G401.6 (cell line): ENCODE data around the gene C1QL2.

Experiments used
- FAIRE-seq: peaks from 2 replicates; lab custom pipeline; 2012; peaks lifted over from hg19 to GRCh38; lab: Jason Lieb, UNC

The C1QL2 gene

DNA sequence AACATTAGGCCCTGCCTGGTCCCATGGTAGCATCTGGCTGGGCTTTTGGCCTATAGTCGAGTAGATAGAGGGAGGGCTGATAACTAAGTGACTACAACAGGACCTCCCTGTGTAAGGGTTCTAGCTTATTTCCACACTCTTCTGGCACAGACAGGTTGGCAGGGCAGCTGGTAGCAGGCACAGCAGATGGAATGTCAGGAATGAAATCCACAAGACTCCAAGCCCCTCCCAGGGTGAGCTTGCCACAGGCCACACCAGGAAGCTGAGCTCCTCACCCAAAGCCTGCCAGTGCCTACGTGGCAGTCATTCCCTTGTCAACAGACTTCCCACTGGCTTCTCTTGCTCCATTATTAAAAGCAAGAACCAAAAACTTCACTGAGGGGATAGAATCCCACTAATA is 20.7 kb upstream of the C1QL2 start:
- no peak for FAIRE-seq

DNA sequence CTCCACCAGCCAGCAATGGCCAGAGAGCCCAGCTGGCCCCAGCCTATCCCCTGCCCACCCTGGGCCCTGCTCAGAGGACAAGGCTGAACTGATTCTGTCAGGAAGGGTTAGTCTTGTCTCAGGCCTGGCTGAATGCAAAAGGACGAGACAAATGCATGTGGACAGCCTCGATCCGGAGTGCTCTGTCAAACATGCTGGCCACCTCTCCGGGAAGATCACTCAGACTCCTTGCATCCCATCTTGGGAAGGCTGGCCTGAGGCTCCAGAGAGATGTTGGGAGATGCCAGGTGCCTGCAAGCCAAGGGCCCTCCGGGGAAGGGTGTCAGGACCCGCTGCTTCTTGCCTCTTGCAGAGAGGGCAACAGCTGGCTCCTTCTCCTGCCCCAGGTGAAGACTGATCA is 20.2 kb upstream of the C1QL2 start:
- no peak for FAIRE-seq

DNA sequence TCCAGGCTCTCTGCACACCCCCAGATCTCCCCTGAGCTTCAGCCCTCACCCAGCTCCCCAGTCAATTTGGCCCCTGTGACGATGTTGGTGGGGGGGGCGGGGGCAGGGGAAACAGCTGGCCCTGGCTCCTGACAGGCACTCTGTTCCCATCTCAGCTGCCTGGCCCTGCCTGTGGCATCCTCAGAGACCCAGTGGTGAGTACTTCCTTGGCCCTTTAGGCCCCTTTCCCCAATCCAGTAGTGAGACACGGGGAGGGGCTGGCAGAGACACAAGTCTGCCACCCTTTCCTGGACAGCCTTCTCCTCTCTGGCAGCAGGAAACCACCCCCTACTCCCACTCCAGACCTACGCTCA is 19.3 kb upstream of the C1QL2 start:
- no peak for FAIRE-seq

DNA sequence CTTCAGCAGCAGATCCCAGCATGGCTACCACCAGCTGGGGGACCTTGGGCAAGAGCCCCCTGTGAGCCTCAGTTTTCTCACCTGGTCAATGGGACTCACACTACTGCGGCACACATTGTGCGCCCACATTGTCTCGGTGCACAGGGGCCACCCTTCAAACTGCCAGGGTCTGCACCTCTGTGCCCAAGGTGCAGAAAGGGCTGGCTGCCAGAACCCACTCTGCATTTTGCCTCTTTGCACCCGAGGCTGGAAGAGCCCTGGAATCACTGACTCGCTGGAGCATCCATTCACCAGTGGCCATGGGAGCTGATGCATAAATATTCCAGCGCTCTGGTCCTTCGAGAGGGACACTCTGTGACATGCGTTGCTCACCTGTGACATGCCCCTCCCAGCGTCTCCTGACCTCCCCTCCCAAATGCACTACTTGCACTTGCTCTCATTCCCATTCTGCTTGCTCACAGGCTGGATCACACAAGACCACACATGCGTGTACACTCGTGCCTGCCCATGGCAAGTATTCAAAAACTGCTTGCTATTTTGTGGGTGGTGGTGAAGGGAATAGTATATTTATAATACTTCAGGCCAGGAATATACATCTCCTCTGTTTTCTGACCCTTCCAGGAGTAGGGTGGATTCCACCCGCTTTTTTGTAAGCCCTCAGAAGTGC is 18.8 kb upstream of the C1QL2 start:
- no peak for FAIRE-seq

DNA sequence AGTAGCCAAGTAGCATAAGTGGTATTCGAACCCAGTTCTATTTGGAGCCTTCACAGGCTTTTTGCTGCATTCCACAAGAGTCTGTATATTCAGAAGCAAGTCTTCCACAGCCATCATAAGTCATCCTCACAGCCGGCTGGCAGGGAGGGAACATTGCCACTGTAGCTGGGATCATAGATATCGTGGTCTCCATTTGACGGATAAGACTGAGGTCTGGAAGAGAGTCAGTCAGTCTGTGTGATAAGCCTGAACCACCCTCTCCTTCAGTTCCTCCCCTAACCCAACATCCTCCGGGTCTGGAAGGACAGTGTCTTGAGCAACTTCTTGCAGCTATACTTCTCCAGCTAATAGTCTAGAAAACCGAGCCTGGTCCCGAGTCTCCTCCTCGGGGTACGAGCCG is 17.0 kb upstream of the C1QL2 start:
- no peak for FAIRE-seq

DNA sequence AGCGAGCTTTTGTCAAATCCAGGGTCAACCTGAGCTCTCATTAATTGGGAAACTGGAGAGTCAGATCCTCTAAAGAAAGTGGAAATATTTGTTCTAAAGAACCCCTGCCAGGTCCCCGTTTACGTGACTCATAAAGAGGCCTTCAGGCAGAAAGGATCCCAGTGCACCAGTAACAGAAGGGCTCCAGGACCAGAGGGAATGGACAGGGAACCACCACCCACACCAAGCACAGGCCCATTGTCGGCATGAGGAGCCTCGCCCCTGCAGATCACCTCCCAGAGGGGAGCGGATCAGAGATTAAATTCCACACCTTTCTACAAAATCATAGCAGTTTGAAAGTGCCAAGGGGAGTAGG is 16.4 kb upstream of the C1QL2 start:
- FAIRE-seq: no peak

DNA sequence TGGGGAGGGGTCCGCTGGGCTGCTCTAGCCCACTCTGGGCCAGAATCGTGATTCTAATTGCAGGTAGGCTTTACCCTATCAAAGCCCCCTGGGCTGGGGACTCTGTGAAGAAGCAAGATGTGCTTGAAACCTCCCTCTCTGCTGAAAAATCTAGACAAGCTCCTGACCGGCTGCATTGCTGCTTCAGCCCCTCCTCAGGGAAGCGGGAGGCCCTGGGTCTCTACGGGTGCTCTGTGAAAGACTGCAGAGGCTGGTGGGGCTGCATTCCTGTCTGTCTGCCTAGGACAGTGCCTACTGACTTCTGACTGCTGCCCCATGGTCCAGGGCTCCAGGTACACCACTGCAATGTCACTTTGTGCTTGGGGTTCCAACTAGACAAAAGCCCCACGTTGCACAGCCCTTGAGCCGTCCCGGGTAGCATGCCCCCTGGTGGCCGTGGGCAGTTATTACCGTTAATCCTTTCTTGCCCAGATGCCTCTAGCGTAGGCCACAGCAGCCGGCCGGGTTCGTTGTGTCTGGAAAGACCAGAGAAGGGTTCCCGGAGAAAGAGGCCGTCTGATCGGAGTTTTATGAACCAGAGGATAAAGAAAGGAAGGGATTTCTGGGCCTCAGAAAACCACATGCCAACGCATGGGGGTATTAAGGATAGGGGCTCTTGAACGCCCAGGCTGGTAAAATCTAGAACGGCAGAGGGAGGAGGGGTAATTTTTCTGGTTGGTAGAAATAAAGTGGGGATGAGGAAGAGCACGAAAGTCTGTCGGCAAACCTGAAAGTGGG is 15.9 kb upstream of the C1QL2 start:
- FAIRE-seq: no peak

DNA sequence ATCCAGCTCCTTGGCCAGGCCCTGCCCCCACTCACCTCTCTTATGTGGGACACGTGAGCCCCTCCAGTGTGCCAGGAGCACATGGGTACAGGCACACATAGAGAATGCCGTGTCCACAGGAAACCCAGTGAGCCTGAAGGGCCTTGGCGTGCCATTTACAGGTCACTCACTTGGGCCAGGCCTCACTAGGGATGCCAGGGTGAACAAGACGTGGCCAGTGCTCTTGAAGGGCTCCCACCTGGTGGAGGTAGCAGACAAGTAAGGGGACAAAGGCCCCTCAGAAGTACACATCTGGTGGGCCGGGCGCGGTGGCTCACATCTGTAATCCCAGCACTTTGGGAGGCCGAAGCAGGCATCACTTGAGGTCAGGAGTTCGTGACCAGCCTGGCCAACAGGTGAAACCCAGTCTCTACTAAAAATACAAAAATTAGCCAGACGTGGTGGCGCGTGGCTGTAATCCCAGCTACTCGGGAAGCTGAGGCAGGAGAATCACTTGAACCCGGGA is 15.1 kb upstream of the C1QL2 start:
- FAIRE-seq: no peak

DNA sequence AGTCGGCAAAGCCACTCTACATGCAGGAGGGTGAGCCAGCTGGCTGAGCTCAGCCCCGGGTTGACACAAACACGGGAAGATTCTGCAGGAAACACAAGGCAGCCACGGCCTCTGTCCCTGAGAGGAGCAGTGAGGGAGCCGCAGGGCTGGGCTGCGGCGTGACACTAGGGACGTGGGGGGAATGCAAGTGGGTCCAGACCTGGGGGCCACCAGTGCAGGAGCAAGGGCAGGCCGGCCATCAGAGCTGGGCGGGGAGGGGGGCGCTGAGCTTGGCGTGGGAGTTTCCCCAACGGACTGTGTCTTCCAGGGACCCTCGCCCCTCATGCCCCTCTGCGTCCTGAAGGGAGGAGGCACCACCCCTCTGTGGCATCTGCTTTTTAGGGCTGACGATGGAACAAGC is 12.0 kb upstream of the C1QL2 start:
- FAIRE-seq: no peak

DNA sequence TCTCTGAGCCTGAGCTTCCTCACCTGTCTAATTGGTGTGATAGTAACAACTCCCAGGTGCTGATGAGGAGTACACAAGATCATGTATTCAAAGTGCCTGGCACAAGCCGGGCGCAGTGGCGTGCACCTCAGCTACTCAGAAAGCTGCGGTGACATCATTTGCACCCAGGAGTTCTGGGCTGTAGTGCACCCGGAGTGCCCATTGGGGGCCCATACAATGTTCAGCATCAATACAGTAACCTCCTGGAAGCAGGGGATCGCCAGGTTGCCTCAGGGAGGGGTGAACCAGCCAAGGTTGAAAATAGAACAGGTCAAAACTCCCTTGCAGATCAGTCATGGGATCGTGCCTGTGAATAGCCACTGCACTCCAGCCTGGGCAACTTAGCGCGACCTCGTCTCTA is 11.2 kb upstream of the C1QL2 start:
- FAIRE-seq: no peak

DNA sequence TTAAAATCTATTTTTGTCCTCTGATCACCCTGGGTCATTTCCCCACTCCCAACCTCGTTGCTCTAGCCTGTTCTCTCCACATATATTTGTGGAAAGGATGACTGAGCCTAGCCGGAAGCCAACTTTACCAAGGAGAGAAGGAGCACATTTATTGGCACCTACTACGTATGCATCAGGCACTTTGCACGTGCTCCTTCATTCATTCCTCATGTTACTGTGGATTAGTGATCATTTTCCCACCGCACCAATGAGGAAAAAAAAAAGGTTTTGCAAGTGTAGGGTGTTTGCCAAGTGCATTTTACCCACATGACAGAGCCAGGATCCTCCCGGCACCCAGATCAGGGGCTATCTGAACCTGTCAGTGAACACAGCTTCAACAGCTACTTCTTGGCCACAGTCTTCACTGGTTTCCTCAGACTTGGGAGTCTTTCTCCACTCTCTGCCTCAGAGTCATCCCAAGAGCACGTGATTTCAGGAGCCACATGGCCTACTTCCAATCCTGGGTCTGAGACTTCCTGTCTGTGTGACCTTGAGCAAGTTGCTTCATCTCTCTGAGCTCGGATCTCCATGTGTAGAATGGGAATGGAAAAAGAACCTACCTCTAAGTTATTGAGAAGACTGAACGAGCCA is 1.9 kb upstream of the C1QL2 start:
- FAIRE-seq: no peak

DNA sequence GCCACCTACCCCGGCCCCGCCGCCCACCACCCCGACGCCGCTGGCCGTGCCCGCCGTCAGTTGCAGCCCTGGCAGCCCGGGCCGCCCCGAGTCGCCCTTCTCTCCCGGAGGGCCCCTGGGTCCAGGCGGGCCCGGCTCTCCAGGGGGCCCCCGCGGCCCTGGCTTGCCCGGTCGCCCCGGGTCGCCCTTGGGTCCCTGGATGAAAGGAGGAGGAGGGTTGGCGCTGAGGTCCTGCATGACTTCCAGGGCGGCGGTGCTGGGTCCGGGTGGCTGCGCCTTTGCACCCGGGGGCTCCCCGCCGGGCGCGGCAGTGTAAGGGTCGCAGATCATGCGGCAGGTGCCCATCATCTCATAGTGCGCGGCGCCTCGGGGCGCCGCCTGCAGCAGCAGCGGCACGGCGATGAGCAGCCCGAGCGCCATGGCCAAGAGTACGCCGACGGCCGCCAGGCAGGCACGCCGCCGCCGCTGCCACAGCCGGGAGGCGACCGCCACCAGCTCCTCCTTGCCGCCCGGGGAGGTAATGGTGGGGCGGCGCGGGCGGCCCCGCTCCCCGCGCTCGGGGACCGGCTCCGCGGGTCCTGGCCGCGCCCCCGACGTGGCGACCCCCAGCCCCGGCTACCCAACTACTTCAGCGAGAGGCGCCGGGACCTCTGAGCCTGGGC is 570 bp downstream of the C1QL2 start:
- FAIRE-seq: no peak

DNA sequence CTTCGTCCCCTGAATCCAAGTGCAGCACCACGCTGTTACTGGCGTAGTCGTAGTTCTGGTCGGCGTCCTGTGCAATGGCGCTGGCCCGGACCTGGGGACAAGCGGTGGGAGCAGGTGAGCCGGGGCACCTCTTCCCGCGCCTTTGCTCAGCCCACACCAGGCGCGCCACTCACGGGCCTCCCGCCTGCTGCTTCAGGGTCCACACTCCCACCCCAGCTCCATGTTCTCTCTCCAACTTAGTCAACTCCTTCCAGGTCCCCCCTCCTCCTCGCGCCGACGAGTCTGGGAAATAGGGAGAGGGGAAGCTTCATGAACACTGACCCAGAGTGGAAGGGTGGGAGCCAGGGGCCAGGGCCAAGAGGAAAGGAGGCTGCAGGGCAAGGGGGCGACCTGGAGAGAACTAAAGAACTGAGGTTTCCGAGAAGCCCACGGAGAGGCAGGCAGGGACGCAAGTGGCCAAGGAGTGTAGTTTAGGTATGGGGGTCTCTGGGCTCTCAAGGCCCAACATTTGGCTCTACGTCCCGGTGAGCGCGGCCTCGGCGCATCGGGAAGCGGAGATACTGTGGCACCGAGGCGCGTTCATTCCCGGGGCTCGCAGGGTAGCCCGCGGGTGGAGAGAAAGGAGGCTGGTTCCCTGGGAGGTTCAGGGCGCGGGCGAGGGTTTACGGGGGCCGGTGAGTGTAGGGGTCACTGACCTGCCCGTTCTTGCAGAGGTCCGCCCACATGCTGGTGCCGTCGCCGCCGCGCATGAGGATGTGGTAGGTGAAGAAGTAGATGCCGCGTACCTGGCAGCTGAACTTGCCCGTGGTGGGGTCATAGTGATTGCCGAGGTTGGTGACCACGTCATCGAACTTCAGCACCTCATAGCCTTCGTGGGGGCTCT is 1.4 kb downstream of the C1QL2 start:
- FAIRE-seq: no peak

DNA sequence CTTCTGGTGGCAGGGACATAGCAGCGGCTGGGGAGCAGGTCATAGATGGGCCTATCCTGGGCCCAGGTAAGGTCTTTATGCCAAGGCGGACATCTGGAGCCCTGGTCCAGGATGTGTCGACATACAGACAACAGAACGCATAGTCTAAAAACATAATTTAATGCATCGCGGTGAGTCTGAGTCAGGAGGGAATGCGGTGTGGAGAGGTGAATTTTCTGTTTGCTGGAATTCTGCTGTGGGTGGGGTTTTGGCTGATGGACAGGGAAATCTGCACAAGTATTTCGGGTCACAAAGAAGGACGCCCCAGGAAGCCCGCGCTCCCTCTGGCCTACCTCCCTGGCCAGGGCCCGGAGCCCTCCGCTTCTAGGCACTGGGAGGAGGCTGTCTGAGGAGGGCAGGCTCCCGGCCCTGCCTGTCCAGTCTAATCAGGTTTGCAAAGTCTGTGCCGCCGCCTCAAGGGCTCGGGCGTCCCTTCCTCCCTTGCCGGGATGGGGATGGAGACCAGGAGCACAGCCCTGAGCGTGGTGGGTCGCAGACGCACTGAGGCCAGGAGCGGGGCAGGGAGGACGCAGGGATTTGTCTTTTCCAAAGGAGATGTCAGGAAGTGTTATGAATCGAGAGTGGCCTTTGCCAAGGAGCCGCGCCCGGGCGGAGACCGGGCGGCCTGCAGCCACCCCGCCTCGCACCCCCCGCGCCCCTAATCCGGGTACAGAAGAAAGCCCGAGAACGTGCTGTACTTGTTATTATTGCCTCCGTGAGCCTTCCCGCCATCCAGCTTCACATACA is 2.3 kb downstream of the C1QL2 start:
- FAIRE-seq: no peak

DNA sequence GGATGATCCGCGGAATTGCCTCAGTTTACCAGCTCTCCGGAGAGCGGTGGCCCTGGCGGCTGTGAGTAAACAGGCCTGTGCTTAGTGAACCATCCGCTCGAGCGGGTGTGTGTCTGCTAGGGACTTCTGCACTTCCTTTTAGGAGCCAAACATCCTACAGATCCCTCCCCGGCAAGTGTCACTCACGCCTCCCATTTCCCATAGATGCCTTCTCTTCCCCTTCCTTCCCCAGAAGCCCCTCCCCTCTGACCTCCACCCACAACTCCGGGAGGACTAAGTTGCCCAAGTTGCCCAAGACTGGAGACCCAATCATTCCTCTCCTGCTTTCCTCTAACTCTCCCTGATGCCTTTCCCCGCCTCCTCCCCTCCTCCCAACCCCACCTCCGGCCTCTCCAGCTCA is 2.9 kb downstream of the C1QL2 start:
- no peak for FAIRE-seq

DNA sequence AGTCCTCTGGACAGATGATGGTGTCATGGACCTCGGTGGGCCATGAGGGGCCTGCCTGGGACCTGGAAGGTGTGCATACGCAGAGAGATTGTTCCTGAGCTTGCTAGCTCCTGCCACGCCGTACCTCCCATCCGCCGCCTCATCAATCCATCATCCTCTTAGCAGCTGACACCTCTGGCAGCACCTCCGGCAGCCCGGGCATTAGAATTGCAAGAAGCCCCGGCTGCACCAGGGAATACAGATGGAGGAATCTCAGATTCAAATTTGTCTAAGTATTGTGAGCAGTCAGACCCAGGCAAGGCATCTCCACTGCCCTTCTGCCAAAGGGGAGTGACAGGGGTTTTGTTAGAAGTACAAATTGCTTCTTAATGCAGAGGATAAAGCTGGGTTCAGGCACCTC is 4.5 kb downstream of the C1QL2 start:
- no peak for FAIRE-seq

DNA sequence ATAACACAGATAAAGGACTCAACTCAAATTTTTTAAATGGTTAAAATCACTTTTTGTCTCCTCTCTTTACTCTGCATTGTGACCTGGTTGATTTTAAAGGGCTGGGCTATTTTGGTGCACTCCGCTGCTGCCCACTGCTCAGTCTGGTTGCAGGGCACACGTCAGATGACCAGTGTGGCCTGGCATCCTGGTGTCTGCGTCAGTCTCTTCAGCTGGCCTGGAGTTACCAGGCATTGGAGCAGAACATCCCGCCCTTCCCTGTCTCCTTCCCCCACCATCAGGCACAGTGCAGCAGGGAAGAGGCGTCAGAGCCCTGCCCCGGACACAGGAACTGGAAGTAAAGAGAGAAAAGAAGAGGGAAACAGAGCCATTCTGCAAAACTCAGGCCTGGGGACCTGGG is 8.9 kb downstream of the C1QL2 start:
- no peak for FAIRE-seq

DNA sequence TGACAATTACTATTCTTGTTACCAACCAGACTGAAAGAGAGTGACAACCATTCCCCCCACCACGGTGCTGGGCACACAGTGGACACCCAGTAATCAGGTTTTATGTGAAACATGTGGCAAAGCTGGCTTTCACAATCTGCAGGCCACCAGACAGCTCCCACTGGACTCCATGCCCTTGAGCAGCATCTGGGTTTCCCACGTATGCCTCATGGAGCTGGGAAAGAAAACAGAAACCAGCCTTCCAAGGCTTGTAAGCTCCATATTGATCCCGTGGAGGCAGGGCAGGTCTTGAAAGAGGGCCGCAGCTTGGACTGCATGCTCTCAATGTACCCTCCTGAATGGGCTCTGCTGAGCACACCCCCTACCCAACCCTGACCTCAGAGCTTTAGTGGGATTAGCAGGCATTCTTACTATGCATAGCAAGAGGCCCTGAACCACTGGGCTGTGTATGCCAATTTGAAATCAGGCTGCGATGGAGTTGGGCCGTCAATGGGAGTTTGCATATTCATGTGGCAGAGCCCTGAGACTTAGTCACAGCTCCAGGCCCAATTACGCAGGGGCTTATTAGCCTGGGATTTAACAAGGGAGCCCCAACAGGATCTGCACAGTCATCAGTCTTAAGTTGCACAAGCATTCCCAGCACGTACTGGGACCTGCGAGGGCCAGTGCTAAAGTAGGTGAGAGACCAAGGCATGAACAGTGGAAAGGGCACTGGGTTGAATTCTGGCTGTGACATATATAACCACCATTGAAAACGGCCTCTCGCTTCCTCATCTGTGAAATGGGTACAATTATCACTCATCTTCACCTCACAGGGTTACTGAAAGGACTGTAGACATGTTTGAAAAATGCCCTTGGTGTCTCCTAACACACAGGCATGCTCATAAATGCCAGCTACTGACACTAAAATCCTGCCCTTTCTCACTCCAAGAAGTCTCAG is 10.5 kb downstream of the C1QL2 start:
- FAIRE-seq: no peak

DNA sequence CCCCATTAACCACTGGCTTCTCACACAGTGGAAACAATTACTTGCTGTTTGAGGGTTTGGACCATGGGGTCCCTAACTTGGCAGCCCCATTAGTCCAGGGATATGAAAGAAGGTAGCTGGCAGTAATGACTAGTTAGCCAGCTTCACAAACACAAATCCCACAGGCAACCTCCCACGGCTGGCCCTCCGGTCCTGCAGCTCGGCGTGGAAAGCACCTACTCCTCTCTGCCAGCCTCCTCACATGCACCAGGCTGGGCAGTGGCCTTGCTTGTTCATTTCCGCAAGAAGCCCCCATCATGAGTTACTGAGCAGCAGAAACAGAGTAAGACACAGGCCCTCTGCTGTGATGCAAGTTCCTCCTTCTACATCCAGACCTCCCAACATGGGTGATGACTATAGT is 13.7 kb downstream of the C1QL2 start:
- FAIRE-seq: no peak

DNA sequence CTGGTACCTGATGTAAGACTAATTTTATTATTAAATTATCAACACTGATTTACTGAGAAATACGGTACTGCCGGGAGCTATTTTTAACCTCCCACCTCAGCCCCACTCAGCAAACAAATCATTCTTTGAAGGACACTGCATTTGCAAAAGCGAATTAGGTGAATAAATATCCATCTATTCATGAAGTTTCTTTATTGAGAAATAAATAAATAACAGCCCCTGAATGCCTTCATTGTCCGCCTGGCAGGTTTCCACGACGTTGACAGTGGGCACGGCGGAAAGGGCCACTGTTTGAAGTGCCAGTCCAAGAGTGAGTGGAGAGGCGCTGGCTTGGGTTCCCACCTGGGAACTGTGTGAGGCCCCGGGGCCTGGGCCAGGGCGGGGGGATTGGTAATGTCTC is 15.7 kb downstream of the C1QL2 start:
- FAIRE-seq: no peak
